Mesenchymal stem cell (in vitro differentiated cells and primary cell): ENCODE data around the gene DCAF5.
A peak's percentile ranks its signal among the peaks of the same experiment; 100 is the strongest.
"Not testable (repeated sequence)": the region's sequence is repeated elsewhere in the genome, so short reads cannot be mapped to it uniquely, and the experiment has no call there.

ENCODE experiments used
- DNase-seq: peaks from one replicate; pipeline ENCODE4 v3.0.0-alpha.2; 2013
- H2AFZ ChIP-seq: one replicate; pipeline ENCODE4 v1.6.1; 2013; ENCODE audit warnings: low read depth, mild to moderate bottlenecking, control low read depth, inconsistent platforms, low read length, moderate library complexity
- H2AK5ac ChIP-seq: 2 replicates; pipeline ENCODE4 v1.6.1; 2013; ENCODE audit warnings: low read length, moderate library complexity, mild to moderate bottlenecking, inconsistent platforms; ENCODE audit not compliant: severe bottlenecking
- H2BK120ac ChIP-seq: one replicate; pipeline ENCODE4 v1.6.1; 2013; ENCODE audit warnings: low read depth, mild to moderate bottlenecking, inconsistent platforms, low read length, moderate library complexity
- H2BK12ac ChIP-seq, 2 experiments: one replicate each; pipeline ENCODE4 v1.6.1; 2013; ENCODE audit warnings: inconsistent platforms in 2 of 2, low read length in 2 of 2, mild to moderate bottlenecking in 2 of 2, moderate library complexity in 2 of 2, control low read depth in 1 of 2
- H2BK15ac ChIP-seq: one replicate; pipeline ENCODE4 v1.6.1; 2013; ENCODE audit warnings: mild to moderate bottlenecking, low read depth, inconsistent platforms; ENCODE audit not compliant: poor library complexity, severe bottlenecking
- H2BK5ac ChIP-seq: 2 replicates; pipeline ENCODE4 v1.6.1; 2013; ENCODE audit warnings: low read depth, mild to moderate bottlenecking, low read length, control low read depth, inconsistent platforms; ENCODE audit not compliant: poor library complexity, severe bottlenecking
- H3K14ac ChIP-seq, 2 experiments: one replicate each; pipeline ENCODE4 v1.6.1; 2013; ENCODE audit warnings: inconsistent platforms in 2 of 2, low read length in 2 of 2, control low read depth in 1 of 2, mild to moderate bottlenecking in 1 of 2, moderate library complexity in 1 of 2
- H3K18ac ChIP-seq, 2 experiments: one replicate each; pipeline ENCODE4 v1.6.1; 2013; ENCODE audit warnings: inconsistent platforms in 2 of 2, low read length in 2 of 2, control low read depth in 1 of 2, low read depth in 1 of 2, mild to moderate bottlenecking in 1 of 2
- H3K23ac ChIP-seq, 2 experiments: one replicate each; pipeline ENCODE4 v1.6.1; 2013; ENCODE audit warnings: inconsistent platforms in 2 of 2, low read length in 2 of 2, mild to moderate bottlenecking in 2 of 2, moderate library complexity in 2 of 2, control low read depth in 1 of 2
- H3K27ac ChIP-seq: 2 replicates; pipeline ENCODE4 v1.5.1; 2013; ENCODE audit warnings: mild to moderate bottlenecking, moderate library complexity, low read length, control low read depth, inconsistent platforms; ENCODE audit not compliant: poor library complexity, severe bottlenecking
- H3K27me3 ChIP-seq, 2 experiments: 2 replicates each; pipeline versions ENCODE4 v1.6.1 to v1.7.0; 2013; ENCODE audit warnings: low read length in 2 of 2, mild to moderate bottlenecking in 2 of 2, moderate library complexity in 2 of 2, control low read depth in 1 of 2, inconsistent platforms in 1 of 2; ENCODE audit not compliant: control insufficient read depth in 1 of 2, insufficient read depth in 1 of 2
- H3K36me3 ChIP-seq, 2 experiments: 2 replicates each; pipeline versions ENCODE4 v1.6.1 to v1.7.0; 2013; ENCODE audit warnings: low read length in 2 of 2, control low read depth in 1 of 2, inconsistent platforms in 1 of 2, low read depth in 1 of 2, mild to moderate bottlenecking in 1 of 2; ENCODE audit not compliant: insufficient read depth in 2 of 2, control insufficient read depth in 1 of 2
- H3K4ac ChIP-seq, 2 experiments: one replicate each; pipeline ENCODE4 v1.6.1; 2013; ENCODE audit warnings: inconsistent platforms in 2 of 2, low read length in 2 of 2, mild to moderate bottlenecking in 2 of 2, moderate library complexity in 2 of 2, control low read depth in 1 of 2, low read depth in 1 of 2
- H3K4me1 ChIP-seq: 2 replicates; pipeline ENCODE4 v1.6.1; 2013; ENCODE audit warnings: low read depth, low read length, control low read depth; ENCODE audit not compliant: control insufficient read depth, insufficient read depth
- H3K4me2 ChIP-seq: 2 replicates; pipeline ENCODE4 v1.6.1; 2013; ENCODE audit warnings: low read length, mild to moderate bottlenecking, inconsistent platforms; ENCODE audit not compliant: poor library complexity, severe bottlenecking
- H3K4me3 ChIP-seq, 2 experiments: 2 replicates each; pipeline versions ENCODE4 v1.5.1 to v1.7.0; 2013; ENCODE audit warnings: low read length in 2 of 2, mild to moderate bottlenecking in 2 of 2, control low read depth in 1 of 2, low read depth in 1 of 2; ENCODE audit not compliant: insufficient read depth in 1 of 2
- H3K79me1 ChIP-seq: replicated peaks from 2 replicates; pipeline ENCODE4 v1.6.1; 2013; ENCODE audit warnings: mild to moderate bottlenecking, control low read depth, low read length, inconsistent platforms; ENCODE audit not compliant: poor library complexity, severe bottlenecking
- H3K9ac ChIP-seq: 2 replicates; pipeline ENCODE4 v1.7.0; 2013; ENCODE audit warnings: mild to moderate bottlenecking, low read length, moderate library complexity
- H3K9me3 ChIP-seq: 2 replicates; pipeline ENCODE4 v1.7.0; 2013; ENCODE audit warnings: mild to moderate bottlenecking, low read length; ENCODE audit not compliant: control insufficient read depth
- H4K8ac ChIP-seq: one replicate; pipeline ENCODE4 v1.6.1; 2013; ENCODE audit warnings: inconsistent platforms, mild to moderate bottlenecking, low read length, moderate library complexity
- H4K91ac ChIP-seq: one replicate; pipeline ENCODE4 v1.6.1; 2013; ENCODE audit warnings: mild to moderate bottlenecking, low read length, inconsistent platforms
- WGBS: methylation state at CpG from one replicate; pipeline ENCODE4 v1.1.7; 2013; ENCODE audit warnings: mixed read lengths; 5-methylcytosine and 5-hydroxymethylcytosine counted together

The DCAF5 gene

GRCh38 chr14:69079747-69080146 lies 73.2 kb downstream of the DCAF5 start:
- H3K4me3 ChIP-seq = no peak overlapping the region
- peak; percentile 9 for DNase-seq
- H3K23ac ChIP-seq = no peak overlapping the region
- no peaks in the 10 kb centered on the region for H3K9me3 ChIP-seq
- no peak overlapping the region for H2BK12ac ChIP-seq
- no peak overlapping the region for H2BK15ac ChIP-seq
- H3K4me2 ChIP-seq = peak overlapping the region; percentile 3
- peaks cover 8% of the 10 kb centered on the region for H3K4me1 ChIP-seq
- H2BK120ac ChIP-seq = no peak overlapping the region
- peaks cover 10% of the 10 kb centered on the region for H3K79me1 ChIP-seq
- no peak overlapping the region for H4K8ac ChIP-seq
- H3K14ac ChIP-seq = no peak overlapping the region
- H3K9ac ChIP-seq = peak overlapping the region; percentile 79
- no peak overlapping the region for H2AFZ ChIP-seq
- H3K27ac ChIP-seq = peak overlapping the region; percentile 100
- H3K36me3 ChIP-seq = peaks cover under 1 to 49% of the 10 kb centered on the region in 2 experiments
- no peak overlapping the region for H3K18ac ChIP-seq
- H3K27me3 ChIP-seq = no peaks in the 10 kb centered on the region
- H3K4ac ChIP-seq = no peak overlapping the region
- 68% methylated on average over 2 of the region's 2 CpGs for WGBS
- peak overlapping the region; percentile 98 for H2BK5ac ChIP-seq
- H2AK5ac ChIP-seq = peak overlapping the region; percentile 57
- no peak overlapping the region for H4K91ac ChIP-seq

GRCh38 chr14:69079188-69079742 lies 73.7 kb downstream of the DCAF5 start:
- peaks cover 9% of the 10 kb centered on the region for H3K79me1 ChIP-seq
- H3K9ac ChIP-seq = peak overlapping the region; percentile 79
- H4K8ac ChIP-seq = peak overlapping the region; percentile 24
- no peaks in the 10 kb centered on the region for H3K9me3 ChIP-seq
- H2AFZ ChIP-seq = no peak overlapping the region
- peaks cover 8% of the 10 kb centered on the region for H3K4me1 ChIP-seq
- H3K18ac ChIP-seq = peak overlapping the region; percentile 62 to 70
- H3K4me2 ChIP-seq = peak overlapping the region; percentile 38
- H3K4me3 ChIP-seq = no peak overlapping the region
- H3K23ac ChIP-seq = no peak overlapping the region
- peak overlapping the region; percentile 99 for H2AK5ac ChIP-seq
- peak overlapping the region; percentile 100 for H3K27ac ChIP-seq
- H2BK5ac ChIP-seq = peak overlapping the region; percentile 98
- peak; percentile 86 for DNase-seq
- H3K14ac ChIP-seq = no peak overlapping the region
- no peak overlapping the region for H2BK15ac ChIP-seq
- H2BK120ac ChIP-seq = no peak overlapping the region
- H3K4ac ChIP-seq = peak overlapping the region in 1 of 2 experiments; percentile 41
- H2BK12ac ChIP-seq = peak overlapping the region in 1 of 2 experiments; percentile 63
- H4K91ac ChIP-seq = peak overlapping the region; percentile 78
- WGBS = 0% methylated on average over 2 of the region's 4 CpGs
- H3K27me3 ChIP-seq = no peaks in the 10 kb centered on the region
- H3K36me3 ChIP-seq = peaks cover 2 to 49% of the 10 kb centered on the region in 2 experiments

GRCh38 chr14:69077841-69078240 lies 75.1 kb downstream of the DCAF5 start:
- DNase-seq = peak; percentile 87
- Histone ChIP-seq H2BK12ac (no peak overlapping the region), H4K91ac (no peak overlapping the region), H3K79me1 (peaks cover 10% of the 10 kb centered on the region), H3K23ac (no peak overlapping the region), H3K18ac (no peak overlapping the region), H3K4ac (no peak overlapping the region), H2BK15ac (no peak overlapping the region), H3K14ac (no peak overlapping the region), H3K9me3 (no peaks in the 10 kb centered on the region), H3K9ac (peak overlapping the region; percentile 79), H3K4me2 (no peak overlapping the region), H3K4me1 (peaks cover 8% of the 10 kb centered on the region), H2AFZ (no peak overlapping the region), H2BK120ac (no peak overlapping the region), H2BK5ac (peak overlapping the region; percentile 98), H3K4me3 (no peak overlapping the region), H4K8ac (no peak overlapping the region), H3K36me3 (peaks cover 6 to 49% of the 10 kb centered on the region in 2 experiments), H3K27me3 (no peaks in the 10 kb centered on the region), H3K27ac (peak overlapping the region; percentile 100), H2AK5ac (no peak overlapping the region)

DNA sequence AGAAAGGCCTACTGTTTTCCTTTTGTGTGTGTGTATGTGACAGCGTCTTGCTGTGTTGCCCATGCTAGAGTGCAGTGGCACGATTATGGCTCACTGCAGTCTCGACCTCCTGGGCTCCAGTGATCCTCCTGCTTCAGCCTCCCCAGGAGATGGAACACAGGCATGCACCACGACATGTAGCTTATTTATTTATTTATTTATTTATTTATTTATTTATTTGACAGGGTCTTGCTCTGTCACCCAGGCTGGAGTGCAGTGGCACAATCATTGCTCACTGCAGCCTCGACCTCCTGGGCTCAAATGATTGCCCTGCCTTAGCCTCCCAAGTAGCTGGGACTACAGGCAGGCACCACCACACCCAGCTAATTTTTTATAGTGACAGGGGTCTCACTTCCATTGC lies 75.7 kb downstream of the DCAF5 start:
- H3K9me3 ChIP-seq, DNase-seq, H2BK12ac ChIP-seq, H3K4me1 ChIP-seq, H4K8ac ChIP-seq, H2BK120ac ChIP-seq, H2BK15ac ChIP-seq, H3K79me1 ChIP-seq, H2AFZ ChIP-seq, H3K23ac ChIP-seq, H3K18ac ChIP-seq, H3K27me3 ChIP-seq, H3K14ac ChIP-seq, H3K4ac ChIP-seq, H4K91ac ChIP-seq, H3K4me3 ChIP-seq, H3K4me2 ChIP-seq: not testable (repeated sequence)
- H3K36me3 ChIP-seq = peaks cover 6 to 49% of the 10 kb centered on the region in 2 experiments
- peak overlapping the region; percentile 83 for H2AK5ac ChIP-seq
- H2BK5ac ChIP-seq = peak overlapping the region; percentile 73
- H3K9ac ChIP-seq = peak overlapping the region; percentile 79
- H3K27ac ChIP-seq = peak overlapping the region; percentile 100
- 99% methylated on average over 4 of the region's 5 CpGs for WGBS
